Osteoblast (primary cell): ENCODE measurements around the gene RPL19. TPM values are rescaled to one million over a fixed set of nuclear protein-coding genes. Genes with fewer than 3 reads are reported as not detected.

Source experiments
- DNase-seq: peaks from one replicate; pipeline ENCODE4 v3.0.0; 2011; ENCODE audit warnings: low spot score, mixed read lengths; ENCODE audit not compliant: insufficient read length; ENCODE audit errors: missing footprints
- H2AFZ ChIP-seq: 2 replicates; pipeline ENCODE4 v1.6.0; 2011; ENCODE audit warnings: mild to moderate bottlenecking, low read length
- H3K27ac ChIP-seq: 2 replicates; pipeline ENCODE4 v1.5.1; 2011; ENCODE audit warnings: mild to moderate bottlenecking, low read depth, low read length, moderate library complexity
- H3K27me3 ChIP-seq: 2 replicates; pipeline ENCODE4 v1.6.0; 2012; ENCODE audit warnings: mild to moderate bottlenecking, control low read depth, inconsistent platforms, low read length, moderate library complexity; ENCODE audit not compliant: insufficient read depth
- H3K36me3 ChIP-seq: 2 replicates; pipeline ENCODE4 v1.5.1; 2011; ENCODE audit warnings: mild to moderate bottlenecking, low read length, control low read depth, moderate library complexity; ENCODE audit not compliant: insufficient read depth
- H3K4me1 ChIP-seq: 2 replicates; pipeline ENCODE4 v1.5.1; 2011; ENCODE audit warnings: mild to moderate bottlenecking, low read length, control low read depth, moderate library complexity; ENCODE audit not compliant: insufficient read depth
- H3K4me2 ChIP-seq: 2 replicates; pipeline ENCODE4 v1.6.0; 2011; ENCODE audit warnings: mild to moderate bottlenecking, low read length; ENCODE audit not compliant: insufficient read depth
- H3K4me3 ChIP-seq: fragments of 200-600 bp; sonication (generic); 3 replicates; pipeline ENCODE4 v1.5.1; 2012; ENCODE audit warnings: mild to moderate bottlenecking, low read length, inconsistent platforms; ENCODE audit not compliant: insufficient read depth
- H3K79me2 ChIP-seq: 2 replicates; pipeline ENCODE4 v1.6.0; 2012; ENCODE audit warnings: mild to moderate bottlenecking, low read length, control low read depth, inconsistent platforms; ENCODE audit not compliant: insufficient read depth
- H3K9me3 ChIP-seq: 2 replicates; pipeline ENCODE4 v1.5.1; 2011; ENCODE audit warnings: low read depth, low read length, control low read depth
- H4K20me1 ChIP-seq: 2 replicates; pipeline ENCODE4 v1.6.0; 2012; ENCODE audit warnings: mild to moderate bottlenecking, low read length, control low read depth; ENCODE audit not compliant: insufficient read depth
- CTCF ChIP-seq: IDR thresholded peaks from 2 replicates; pipeline ENCODE4 v1.5.1; 2011; ENCODE audit warnings: mild to moderate bottlenecking, low read depth, low read length, moderate library complexity; ENCODE audit errors: extremely low read depth
- total RNA-seq: library from RNA; depleted of rRNA; stranded (reverse); fragments of >200 nt; gene quantifications from 2 replicates; pipeline ENCODE4 v1.2.3, GENCODE V29; 2012

RPL19 gene
- total RNA-seq, 1 donor: 1,279 TPM

GRCh38 chr17:39251997-39252396, 51.9 kb downstream of the RPL19 start:
- DNase-seq: no peak
- Histone ChIP-seq H3K36me3 (peaks cover 4% of the 10 kb centered on the region), H4K20me1 (no peaks in the 10 kb centered on the region), H2AFZ (no peak overlapping the region), H3K27ac (no peak overlapping the region), H3K4me1 (no peaks in the 10 kb centered on the region), H3K4me3 (no peak overlapping the region), H3K79me2 (no peaks in the 10 kb centered on the region), H3K27me3 (peaks cover 4% of the 10 kb centered on the region), H3K4me2 (no peak overlapping the region), H3K9me3 (no peaks in the 10 kb centered on the region)
- no peak for TF ChIP-seq CTCF

- H3K9me3 ChIP-seq: no peaks in the 10 kb centered on the region
- no peak for DNase-seq
- TF ChIP-seq CTCF: no peak
- no peak overlapping the region for H2AFZ ChIP-seq
- no peaks in the 10 kb centered on the region for H3K27me3 ChIP-seq
- no peak overlapping the region for H3K4me3 ChIP-seq
- no peak overlapping the region for H3K27ac ChIP-seq
- H3K4me2 ChIP-seq: no peak overlapping the region
- peaks cover 4% of the 10 kb centered on the region for H3K36me3 ChIP-seq
- H4K20me1 ChIP-seq: no peaks in the 10 kb centered on the region
- no peaks in the 10 kb centered on the region for H3K4me1 ChIP-seq
- H3K79me2 ChIP-seq: no peaks in the 10 kb centered on the region
These were observed 52.8 kb downstream of the RPL19 start for GRCh38 chr17:39252788-39253460.

Other genes starting within 250 kb of the RPL19 start
- gene FBXO47, start 232.9 kb upstream of the RPL19 start, total RNA-seq: not detected in 2 replicates
- 2.9 and 3.8 TPM in 2 replicates for gene PLXDC1, start 48.6 kb upstream of the RPL19 start, total RNA-seq
- gene ARL5C, start 34.1 kb upstream of the RPL19 start, total RNA-seq: not detected in 2 replicates
- gene CACNB1, start 2.6 kb upstream of the RPL19 start, total RNA-seq: 5.8 and 7.4 TPM in 2 replicates
- gene STAC2, start 25.7 kb downstream of the RPL19 start, total RNA-seq: under 0.01 TPM in 1 of 2 replicates, not detected in the other
- gene FBXL20, start 201.3 kb downstream of the RPL19 start, total RNA-seq: 20.3 and 22.1 TPM in 2 replicates